H1 (cell line): Measurements from ENCODE around the gene TMEM135. TPM values are rescaled to one million over a fixed set of nuclear protein-coding genes. Genes with fewer than 3 reads are reported as not detected.

Experiments
- RFX5 ChIP-seq: IDR thresholded peaks from 2 replicates; pipeline ENCODE4 v1.6.1; 2011; ENCODE audit warnings: low read depth, low read length, improper control_type of control experiment, borderline replicate concordance
- polyA plus RNA-seq, 7 experiments: library from polyadenylated mRNA; depleted of rRNA in 3 of 7; stranded (reverse) in 5 of 7; unstranded in 2 of 7; fragments of >200 nt in 5 of 7; fragments of 200-250 nt in 2 of 7; gene quantifications; 1 replicate in 5 of 7; 2 replicates in 1 of 7; 4 replicates in 1 of 7; pipeline versions ENCODE4 v1.2.1 to v1.2.3, GENCODE V29; 2011 to 2013; ENCODE audit warnings: missing spikeins in 2 of 7, mixed read lengths in 2 of 7
- total RNA-seq: library from RNA; stranded (reverse); fragmentation: NEBNext Ultra II Directional; extraction: Animal tissue kit (Norgen Biotek cat#: 25700); gene quantifications from 2 replicates; pipeline ENCODE4 v1.2.1, GENCODE V29; 2021

Gene TMEM135
- total and polyA plus RNA-seq, 2 of the 8 experiments (the other 6 are each of a cell fraction or from before 2014, with no cell fraction given), result 9.3 to 31.3 TPM

GRCh38 chr11:87326594-87326993 lies 288.9 kb downstream of the TMEM135 start (continued):
- TF ChIP-seq RFX5, result no peak
